Activated CD8-positive, alpha-beta memory T cell treated with anti-CD3 and anti-CD28 coated beads, Interleukin-2, amount 50 U/mL, for 24 hours (primary cell): ENCODE data around the gene THOC6.
A peak's percentile ranks its signal among the peaks of the same experiment; 100 is the strongest.
"Not testable (repeated sequence)": the region's sequence is repeated elsewhere in the genome, so short reads cannot be mapped to it uniquely, and the experiment has no call there.

Experiments
- DNase-seq: peaks from one replicate; pipeline ENCODE4 v3.0.0-alpha.2; 2020; ENCODE audit errors: extremely low read depth

THOC6 gene

DNA sequence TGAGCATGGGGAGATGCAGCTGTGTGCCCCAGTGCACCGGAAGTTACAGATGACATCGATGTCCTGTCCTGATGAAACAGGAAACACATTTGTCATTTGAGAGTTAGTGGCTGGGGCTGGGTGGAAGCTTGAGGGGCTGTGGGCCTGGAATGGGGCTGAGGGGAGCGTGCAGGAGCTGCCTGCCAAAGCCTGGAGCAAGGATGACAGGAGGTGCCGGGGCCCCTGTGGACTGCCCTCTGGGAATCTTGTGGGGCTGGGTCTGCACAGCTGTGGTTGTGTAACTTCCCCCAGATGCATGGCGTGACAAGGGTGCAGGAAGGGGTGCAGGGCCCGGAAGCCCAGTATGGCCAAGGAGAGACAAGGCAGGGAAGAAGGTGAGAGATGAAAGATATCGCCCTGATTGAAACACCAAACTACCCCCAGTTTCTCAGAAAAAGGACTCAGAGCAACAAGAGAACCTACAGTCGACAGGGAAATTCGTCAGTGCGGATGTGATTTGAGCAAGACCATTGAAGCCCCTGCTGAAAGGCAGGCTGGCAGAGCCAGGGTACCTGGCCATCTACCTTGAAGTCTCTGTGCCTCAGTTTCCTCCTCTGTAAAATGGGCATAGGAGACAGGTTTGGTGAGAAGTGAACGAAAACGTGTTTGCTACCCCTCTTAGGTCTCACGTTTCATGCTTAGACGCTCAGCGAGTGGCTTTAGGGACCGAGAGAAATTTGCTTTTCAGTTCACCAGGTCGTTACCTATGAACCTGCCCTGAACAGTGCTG lies 31.3 kb downstream of the THOC6 start:
- no peak for DNase-seq

DNA sequence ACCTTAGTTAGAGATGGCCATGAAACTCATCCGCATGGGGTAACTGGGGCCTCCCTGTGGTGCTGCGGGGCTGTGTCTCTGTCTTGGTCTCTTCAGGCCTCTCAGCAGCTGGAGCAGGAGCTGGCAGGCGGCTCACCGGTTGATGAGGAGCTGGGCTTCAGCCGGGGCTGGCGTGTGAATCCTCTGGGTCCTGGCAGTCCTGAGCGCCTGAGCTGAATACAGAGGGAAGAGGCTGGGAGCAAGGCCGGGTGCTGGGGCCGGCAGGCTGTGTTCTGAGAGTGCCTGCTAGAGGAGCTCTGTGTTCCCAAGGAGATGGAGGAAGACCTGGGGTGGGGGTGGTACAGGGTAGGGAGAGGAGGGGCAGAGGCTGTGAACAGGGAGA lies 31.9 kb downstream of the THOC6 start:
- DNase-seq, result not testable (repeated sequence)

DNA sequence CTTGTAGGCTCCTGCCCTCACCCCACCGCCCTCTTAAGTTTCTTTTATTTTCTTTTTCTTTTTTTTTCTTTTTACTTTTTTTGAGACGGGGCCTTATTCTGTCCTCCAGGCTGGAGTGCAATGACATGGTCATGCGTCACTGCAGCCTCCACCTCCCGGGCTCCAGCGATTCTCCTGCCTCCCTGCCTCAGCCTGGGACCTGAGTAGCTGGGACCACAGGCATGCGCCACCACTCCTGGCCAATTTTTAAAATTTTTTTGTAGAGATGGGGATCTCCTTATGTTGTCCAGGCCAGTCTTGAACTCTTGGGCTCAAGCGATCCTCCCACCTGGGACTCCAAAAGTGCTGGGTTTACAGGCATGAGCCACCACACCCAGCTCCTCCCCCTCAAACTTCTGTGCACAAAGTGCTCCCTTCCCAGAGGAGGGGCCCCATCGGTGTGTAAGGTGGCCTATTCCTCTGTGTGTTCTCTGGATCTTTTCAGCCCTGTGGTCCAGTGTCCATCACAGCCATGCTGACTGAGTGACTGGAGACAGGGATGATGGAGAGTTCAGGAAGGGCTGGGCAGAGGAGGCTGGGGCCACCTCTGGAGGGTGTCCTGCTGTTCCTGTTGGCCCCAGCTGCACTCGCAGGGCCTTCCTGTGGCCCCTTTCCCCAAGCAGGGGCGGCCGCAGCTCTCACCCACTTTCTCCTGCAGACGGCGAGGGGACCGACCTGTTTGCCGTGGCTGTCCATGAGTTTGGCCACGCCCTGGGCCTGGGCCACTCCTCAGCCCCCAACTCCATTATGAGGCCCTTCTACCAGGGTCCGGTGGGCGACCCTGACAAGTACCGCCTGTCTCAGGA lies 32.7 kb downstream of the THOC6 start:
- DNase-seq, result no peak

DNA sequence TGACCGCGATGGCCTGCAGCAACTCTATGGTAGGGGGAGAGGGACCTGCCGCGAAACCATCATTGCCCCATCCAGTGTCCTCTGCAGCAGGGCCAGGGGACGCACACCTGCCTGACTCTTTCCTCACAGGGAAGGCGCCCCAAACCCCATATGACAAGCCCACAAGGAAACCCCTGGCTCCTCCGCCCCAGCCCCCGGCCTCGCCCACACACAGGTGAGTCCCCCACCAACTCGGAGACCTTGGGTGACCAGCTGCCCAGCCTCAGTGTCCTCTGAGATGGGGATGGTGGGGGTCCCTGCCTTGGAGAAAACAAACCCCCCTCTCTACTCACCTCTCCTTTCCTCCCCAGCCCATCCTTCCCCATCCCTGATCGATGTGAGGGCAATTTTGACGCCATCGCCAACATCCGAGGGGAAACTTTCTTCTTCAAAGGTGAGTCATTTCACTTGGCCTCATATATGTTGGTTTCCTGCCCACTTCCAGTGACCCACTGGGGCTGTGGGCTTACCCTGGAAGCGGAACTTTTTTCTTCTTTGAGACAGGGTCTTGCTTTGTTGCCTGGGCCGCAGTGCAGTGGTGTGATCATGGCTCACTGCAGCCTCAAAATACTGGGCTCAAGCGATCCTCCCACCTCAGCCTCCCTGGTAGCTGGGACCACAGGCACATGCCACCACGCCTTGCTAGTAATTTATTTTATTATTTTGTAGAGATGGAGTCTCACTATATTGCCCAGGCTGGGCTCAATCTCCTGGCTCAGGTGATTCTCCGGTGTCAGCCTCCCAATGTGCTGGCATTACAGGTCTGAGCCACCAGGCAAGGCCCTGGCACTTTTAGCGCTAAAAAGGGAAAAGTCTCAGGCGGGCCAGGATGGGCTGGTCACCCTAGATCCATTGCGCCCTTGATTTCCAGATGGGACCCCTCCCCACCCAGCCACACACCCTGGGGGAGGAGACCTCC lies 33.6 kb downstream of the THOC6 start:
- no peak for DNase-seq

DNA sequence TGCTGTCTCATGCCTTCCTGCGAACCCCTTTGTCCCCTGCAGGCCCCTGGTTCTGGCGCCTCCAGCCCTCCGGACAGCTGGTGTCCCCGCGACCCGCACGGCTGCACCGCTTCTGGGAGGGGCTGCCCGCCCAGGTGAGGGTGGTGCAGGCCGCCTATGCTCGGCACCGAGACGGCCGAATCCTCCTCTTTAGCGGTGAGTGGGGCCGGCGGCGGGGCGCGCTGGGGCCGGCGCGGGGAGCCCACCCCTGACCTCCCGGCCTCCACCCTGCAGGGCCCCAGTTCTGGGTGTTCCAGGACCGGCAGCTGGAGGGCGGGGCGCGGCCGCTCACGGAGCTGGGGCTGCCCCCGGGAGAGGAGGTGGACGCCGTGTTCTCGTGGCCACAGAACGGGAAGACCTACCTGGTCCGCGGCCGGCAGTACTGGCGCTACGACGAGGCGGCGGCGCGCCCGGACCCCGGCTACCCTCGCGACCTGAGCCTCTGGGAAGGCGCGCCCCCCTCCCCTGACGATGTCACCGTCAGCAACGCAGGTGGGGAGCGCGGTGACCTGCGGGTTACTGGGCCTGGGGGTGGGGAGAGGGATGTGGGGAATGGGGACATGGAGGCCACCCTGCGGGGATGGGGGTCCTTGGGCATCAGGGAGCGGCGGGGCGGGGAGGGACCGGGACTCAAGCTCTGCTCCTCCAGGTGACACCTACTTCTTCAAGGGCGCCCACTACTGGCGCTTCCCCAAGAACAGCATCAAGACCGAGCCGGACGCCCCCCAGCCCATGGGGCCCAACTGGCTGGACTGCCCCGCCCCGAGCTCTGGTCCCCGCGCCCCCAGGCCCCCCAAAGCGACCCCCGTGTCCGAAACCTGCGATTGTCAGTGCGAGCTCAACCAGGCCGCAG lies 34.5 kb downstream of the THOC6 start:
- no peak for DNase-seq

DNA sequence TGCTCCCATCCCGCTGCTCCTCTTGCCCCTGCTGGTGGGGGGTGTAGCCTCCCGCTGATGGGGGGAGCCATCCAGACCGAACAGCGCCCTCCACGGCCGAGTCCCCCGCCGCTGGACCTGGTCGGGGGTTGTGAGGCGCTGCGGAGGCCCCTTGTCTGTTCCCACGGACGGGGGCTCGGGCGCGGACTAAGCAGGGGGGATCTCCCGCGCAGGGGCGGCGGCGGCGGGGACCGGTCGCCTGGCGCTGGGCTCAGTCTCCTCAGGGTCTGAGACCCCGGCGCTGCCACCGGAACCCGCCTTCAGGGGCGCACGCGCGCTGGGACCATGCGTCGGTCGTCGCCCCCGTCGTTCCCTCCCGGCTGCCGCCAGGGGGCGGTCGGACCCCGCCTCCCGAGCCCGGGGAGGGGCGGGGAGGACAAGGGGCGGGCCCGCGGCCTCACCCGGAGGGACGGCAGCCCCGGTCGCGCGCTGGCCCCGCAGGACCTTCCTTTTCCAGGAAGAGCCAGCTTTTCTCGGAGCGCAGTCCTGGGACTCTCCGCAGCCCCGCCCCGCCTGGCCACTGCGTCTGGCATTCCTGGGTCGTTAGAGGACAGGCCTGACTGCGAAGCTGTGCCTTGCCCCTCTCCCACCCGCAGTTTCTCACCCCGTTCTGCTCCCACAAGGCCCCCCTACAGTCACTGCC lies 35.3 kb downstream of the THOC6 start:
- peak; percentile 49 for DNase-seq

DNA sequence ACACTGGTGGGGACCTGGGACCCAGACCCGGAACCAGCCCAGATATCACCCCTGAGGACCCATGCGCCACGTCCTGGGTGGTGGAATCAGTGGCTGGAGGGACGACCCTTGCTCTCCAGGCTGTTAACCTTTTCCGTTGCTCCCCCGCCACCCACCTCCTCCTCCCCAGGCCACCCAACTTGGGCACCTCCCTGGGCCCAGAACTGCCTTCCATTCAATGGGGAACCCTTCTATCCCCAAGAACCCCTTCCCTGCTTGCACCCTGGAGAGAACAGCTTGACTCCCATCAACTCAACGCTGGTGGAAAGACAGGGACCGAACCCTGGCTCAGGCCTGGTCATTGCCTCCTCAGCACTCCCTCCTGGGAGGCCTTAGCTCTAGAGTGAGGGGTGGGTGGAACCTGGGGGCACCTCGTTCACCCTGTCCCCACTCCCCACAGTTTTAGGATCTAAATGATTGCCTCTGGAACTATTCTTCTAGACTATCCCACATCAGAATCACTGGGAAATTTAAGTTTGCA lies 35.9 kb downstream of the THOC6 start:
- DNase-seq, result no peak

DNA sequence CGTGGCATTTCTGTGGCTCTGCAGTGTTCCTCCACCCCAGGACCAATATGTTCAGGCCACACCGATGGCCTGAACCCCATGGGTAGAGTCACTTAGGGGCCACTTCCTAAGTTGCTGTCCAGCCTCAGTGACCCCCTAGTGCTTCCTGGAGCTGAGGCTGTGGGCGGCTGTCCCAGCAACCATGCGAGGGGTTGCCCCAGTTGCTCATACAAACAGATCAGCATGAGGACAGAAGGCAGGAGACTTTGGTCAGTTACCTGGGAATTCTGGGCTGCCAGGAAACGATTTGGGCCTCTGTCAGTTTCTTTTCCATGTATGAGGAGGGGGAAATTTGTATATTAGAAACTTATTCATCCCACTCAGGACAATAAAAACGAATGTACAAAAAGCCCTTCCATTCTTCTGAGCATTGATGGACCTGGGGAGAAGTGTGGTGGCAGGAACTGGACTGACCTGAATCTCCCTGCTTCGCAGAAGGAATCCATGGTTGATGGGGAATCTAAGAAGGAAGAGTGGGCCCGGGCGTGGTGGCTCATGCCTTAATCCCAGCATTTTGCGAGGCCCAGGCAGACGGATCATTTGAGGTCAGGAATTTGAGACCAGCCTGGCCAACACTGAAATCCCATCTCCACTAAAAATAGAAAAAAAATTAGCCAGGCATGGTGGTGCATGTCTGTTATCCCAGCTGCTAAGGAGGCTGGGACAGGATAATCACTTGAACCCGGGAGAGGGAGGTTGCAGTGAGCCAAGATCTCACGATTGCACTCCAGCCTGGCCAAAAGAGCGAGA lies 36.7 kb downstream of the THOC6 start:
- DNase-seq, result no peak

DNA sequence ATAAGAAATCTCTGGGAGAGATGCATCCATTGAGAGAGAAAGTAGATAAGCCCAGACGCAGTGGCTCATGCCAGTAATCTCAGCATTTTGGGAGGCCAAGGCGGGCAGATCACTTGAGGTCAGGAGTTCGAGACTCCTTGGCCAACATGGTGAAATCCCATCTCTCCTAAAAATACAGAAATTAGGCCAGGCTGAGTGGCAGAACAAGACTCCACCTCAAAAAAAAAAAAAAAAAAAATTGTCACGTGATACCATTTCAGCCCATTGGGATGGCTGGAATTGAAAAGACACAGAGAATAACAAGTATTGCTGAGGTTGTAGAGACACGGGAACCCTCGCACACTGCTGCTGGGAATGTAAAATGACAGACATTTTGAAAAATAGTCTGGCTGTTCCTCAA lies 38.7 kb downstream of the THOC6 start:
- no peak for DNase-seq

DNA sequence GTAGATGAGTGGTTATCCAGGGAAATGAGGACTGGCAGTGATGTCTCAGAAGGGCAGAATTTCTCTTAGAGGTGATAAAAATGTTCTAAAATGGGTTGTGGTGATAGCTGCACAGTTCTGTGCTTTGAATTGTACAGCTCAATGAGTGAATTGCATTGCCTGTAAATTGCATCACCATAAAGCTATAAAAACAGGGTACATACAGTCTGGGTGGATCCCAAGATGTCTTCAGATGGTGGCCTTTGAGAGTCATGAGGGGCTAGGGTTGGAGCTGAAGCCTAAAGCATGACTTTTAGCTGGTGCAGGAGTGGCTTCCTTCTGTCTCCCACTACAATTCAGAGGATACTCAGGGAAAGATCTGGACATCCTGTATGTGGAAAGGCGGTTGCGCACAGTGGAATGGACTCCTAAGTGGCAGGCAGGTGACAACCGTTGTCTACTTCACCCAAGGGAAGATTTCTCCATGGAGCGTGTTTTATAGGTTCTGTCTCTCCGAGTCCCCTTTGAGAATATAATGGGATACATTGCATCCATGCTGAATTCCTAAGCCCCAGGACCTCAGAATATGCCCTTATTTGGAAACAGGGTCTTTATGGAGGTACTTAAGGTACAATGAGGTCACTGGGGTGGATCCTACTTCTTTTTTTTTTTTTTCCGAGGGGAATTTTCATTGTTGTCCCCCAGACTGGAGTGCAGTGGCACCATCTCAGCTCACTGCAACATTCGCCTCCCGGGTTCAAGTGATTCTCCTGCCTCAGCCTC lies 40.0 kb downstream of the THOC6 start:
- DNase-seq, result no peak

DNA sequence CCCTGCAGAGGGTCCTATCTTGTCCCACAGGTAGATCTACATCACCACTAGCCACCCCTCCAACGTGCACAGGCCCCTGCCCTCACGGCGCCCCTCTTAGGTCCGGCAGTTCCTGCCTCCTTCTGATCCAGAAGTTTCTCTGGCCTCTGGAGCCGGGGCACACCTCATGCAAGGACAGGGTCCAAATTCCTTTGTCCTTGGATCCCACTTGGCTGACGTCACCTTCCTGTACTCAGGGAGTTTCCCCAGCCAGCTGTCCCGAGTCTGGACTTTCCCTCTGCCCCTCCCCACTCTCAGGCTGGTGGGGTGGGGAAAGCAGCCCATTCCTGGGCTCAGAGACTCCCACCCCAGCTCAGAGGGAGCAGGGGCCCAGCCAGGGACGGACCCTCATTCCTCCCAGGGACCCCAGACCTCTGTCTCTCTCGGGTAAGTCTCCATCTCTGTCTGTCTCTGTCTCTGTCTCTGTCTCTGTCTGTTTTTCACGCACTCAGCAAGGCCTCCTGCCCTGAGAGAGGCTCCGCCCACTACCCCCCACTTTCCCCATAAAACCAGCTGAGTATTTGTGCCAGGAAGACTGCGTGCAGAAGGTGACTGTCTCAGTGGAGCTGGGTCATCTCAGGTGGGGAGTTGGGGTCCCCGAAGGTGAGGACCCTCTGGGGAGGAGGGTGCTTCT lies 41.4 kb downstream of the THOC6 start, which contains the start of gene IL32:
TSS of gene IL32 (plus strand) at position 572 of the 673 bp plus-strand sequence. CDS start 172 bp downstream, outside the sequence.
- DNase-seq, result no peak

DNA sequence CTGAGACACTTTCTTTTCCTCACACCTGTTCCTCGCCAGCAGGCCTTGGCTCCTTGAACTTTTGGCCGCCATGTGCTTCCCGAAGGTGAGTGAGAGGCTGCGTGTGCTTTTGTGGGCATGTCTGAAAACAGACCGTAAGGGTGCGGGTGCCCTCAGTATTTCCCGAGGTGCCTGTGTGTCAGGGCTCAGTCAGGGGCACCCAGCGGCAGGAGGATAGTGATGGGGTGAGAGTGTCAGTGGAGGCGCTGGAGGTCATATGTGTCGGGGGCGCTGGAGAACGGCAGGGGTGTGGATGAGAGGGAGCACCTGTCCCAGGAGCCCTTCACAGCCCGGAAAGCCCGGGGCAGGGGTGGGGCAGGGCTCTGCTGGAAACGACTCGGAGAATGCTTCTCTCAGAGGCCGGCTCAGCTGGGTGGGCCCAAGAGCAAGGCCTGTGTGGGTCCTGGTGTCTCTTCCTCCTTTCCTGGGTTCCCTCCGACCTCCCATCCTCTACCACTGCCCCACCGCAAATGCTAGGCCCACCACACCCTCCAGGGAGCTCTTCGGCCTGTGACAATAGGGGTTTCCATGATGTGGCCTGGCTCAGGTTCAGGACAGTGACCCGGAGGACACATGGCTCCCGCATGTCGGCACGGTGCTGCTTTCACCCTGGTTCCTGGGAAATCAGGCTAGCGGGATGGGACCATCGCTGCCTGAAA lies 42.1 kb downstream of the THOC6 start:
- no peak for DNase-seq

DNA sequence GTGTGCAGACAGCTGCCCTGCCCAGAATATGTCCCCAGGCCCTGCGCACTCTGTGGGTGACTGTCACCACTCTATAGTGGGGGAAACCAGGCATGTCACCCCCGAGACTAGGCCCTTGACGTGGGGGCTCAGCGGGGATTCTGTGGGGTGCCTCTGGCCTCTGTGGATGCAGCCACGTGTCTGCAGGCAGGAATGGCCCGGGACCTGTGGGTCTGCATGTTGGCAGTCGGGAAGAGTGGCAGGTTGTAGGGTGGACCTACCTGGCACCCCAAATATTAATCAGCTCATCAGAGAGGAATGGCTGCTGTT lies 42.6 kb downstream of the THOC6 start:
- no peak for DNase-seq

DNA sequence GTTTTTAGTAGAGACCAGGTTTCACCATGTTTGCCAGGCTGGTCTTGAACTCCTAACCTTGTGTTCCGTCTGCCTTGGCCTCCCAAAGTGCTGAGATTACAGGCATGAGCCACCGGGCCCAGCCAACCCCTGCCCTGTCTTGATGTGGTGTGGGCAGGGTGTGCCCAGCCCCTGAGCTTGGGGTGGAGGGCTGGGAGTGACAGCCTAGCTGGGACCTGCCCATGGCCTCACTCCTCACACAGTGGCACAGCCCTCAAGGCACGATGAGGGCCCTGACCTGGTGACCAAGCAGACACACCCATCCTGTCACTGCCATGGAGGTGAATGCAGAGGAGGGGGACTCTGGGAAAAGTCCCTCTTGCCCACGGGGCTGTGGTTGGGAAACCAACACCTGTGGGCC lies 44.7 kb downstream of the THOC6 start:
- DNase-seq, result no peak

DNA sequence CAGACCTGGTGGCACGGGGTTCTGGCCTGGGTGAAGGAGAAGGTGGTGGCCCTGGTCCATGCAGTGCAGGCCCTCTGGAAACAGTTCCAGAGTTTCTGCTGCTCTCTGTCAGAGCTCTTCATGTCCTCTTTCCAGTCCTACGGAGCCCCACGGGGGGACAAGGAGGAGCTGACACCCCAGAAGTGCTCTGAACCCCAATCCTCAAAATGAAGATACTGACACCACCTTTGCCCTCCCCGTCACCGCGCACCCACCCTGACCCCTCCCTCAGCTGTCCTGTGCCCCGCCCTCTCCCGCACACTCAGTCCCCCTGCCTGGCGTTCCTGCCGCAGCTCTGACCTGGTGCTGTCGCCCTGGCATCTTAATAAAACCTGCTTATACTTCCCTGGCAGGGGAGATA lies 45.3 kb downstream of the THOC6 start:
- DNase-seq, result not testable (repeated sequence)

DNA sequence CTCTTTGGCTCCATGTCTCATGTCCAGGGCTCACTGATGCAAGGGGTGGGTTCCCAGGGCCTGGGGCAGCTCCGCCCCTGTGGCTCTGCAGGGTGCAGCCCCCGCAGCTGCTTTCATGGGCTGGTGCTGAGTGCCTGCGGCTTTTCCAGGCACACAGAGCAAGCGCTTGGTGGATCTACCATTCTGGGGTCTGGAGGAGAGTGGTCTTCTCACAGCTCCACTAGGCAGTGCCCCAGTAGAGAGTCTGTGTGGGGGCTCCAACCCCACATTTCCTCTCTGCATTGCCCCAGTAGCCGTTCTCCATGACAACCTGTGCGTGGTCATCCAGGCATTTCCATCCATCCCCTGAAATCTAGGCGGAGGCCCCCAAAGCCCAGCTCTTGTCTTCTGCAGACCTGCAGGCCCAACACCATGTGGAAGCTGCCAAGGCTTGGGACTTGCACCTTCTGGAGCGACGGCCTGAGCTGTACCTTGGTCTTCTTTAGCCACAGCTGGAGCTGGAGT lies 46.8 kb downstream of the THOC6 start:
- DNase-seq, result no peak

DNA sequence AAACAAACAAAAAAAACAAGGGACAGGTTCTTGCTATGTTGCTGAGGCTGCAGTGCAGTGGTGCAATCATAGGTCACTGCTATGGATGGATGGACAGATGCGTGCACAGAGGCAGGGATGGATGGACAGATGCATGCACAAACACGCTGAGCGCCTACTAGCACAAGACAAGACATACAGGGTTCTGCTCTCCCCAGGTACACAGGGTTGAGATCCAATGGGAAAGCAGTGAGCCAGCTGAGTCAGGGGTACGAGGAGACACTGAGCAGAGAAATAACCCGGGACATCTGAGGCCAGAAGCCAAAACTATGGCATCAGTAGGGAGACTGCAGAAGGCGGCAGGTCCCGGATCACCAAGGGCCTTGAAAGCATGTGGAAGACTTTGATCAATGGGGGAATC lies 47.8 kb downstream of the THOC6 start:
- DNase-seq, result no peak
